ENCODE results near the gene SARM1.

- TF ChIP-seq POLR2AphosphoS5 (IDR thresholded peaks at IDR 0.05; ENCODE audit: insufficient read depth, low read depth, low read length) (no peak), EZH2 (IDR thresholded peaks at IDR 0.05; ENCODE audit: borderline replicate concordance, low read depth, low read length, severe bottlenecking) (no peak), CTCF (IDR thresholded peaks at IDR 0.05; ENCODE audit: extremely low read depth in 1 of 2, insufficient read depth in 1 of 2, low read depth in 1 of 2, low read length in 2 of 2) (no peak), POLR2A (IDR thresholded peaks at IDR 0.05; ENCODE audit: low read depth, low read length) (no peak)
Observed at GRCh38 chr17:28449859-28450258, 78.4 kb downstream of the SARM1 start.
